SJCRH30 (cell line): ENCODE measurements around the gene GLIS2. TPM values are rescaled to one million over a fixed set of nuclear protein-coding genes. Genes with fewer than 3 reads are reported as not detected.
A peak's percentile ranks its signal among the peaks of the same experiment; 100 is the strongest.

ENCODE experiments used
- DNase-seq, 2 experiments: peaks; one replicate each; pipeline ENCODE4 v3.0.0-alpha.2; 2015 to 2020
- H3K27ac ChIP-seq: fragments of 250-450 bp; sonication (Bioruptor Pico); 2 replicates; pipeline ENCODE4 v1.5.1; 2020; ENCODE audit warnings: mild to moderate bottlenecking, moderate library complexity
- H3K27me3 ChIP-seq: fragments of 250-450 bp; sonication (Bioruptor Pico); 2 replicates; pipeline ENCODE4 v1.5.1; 2020; ENCODE audit warnings: mild to moderate bottlenecking, moderate library complexity
- H3K36me3 ChIP-seq: fragments of 250-450 bp; sonication (Bioruptor Pico); 2 replicates; pipeline ENCODE4 v1.5.1; 2020; ENCODE audit warnings: mild to moderate bottlenecking, moderate library complexity
- H3K4me1 ChIP-seq: fragments of 250-450 bp; sonication (Bioruptor Pico); 2 replicates; pipeline ENCODE4 v1.5.1; 2020; ENCODE audit warnings: mild to moderate bottlenecking, moderate library complexity
- H3K4me3 ChIP-seq: fragments of 250-450 bp; sonication (Bioruptor Pico); 2 replicates; pipeline ENCODE4 v1.5.1; 2020; ENCODE audit warnings: mild to moderate bottlenecking, moderate library complexity
- H3K9me3 ChIP-seq: fragments of 250-450 bp; sonication (Bioruptor Pico); replicated peaks from 2 replicates; pipeline ENCODE4 v1.5.1; 2020; ENCODE audit warnings: mild to moderate bottlenecking, moderate library complexity
- total RNA-seq: library from RNA; depleted of rRNA; stranded (reverse); fragments of >200 nt; shearing (Covaris generic); gene quantifications from 2 replicates; pipeline ENCODE4 v1.2.3, GENCODE V29; 2014

The GLIS2 gene
- total RNA-seq, 1 experiment from 2014 or later: 1.6 TPM

DNA sequence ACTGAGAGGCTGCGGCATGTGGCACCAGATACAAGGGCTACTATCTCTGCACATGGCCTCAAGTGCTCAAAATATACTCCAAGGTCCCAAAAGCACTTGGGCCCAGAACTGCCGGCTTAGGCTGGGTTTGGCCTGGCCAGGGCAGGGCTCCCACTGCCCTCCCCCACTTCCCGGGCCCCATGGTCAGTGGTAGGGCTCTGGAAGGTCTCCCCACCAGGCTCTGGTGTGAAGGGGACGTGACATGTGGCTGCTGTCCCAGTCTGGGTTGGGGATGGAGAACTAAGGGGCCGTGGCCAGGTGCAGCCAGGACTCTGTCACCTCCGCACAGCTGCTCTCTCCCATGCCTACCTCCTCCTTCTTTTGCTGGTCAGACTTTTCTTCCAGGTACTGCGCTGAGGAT is 41.0 kb downstream of the GLIS2 start:
- DNase-seq: no peak
- no peaks in the 10 kb centered on the region for H3K27me3 ChIP-seq
- no peaks in the 10 kb centered on the region for H3K9me3 ChIP-seq
- H3K4me1 ChIP-seq: no peaks in the 10 kb centered on the region
- H3K36me3 ChIP-seq: peaks cover 7% of the 10 kb centered on the region; the same call in 1 of the 2 replicates
- no peak overlapping the region for H3K4me3 ChIP-seq
- no peak overlapping the region for H3K27ac ChIP-seq

DNA sequence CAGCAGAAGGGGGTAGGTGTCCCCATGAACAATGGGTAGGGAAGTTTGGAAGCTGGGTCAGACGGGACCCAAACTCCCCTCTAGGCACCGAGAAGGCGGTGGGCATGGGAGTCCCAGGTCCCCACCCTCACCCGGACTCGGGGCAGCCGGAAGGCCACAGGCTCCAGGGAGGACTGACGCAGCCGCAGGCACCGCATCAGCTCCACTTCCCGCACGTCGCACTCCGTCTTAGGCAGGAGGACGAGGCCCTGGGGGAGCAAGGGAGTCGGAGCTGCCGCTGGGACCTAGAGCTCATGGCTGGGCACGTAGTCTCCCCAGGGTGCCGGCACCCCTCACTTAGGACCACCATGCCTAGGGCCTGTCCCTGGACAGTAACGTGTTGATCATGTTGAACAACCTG is 42.4 kb downstream of the GLIS2 start:
- H3K27me3 ChIP-seq: no peaks in the 10 kb centered on the region

GRCh38 chr16:4358831-4359561 is 43.1 kb downstream of the GLIS2 start:
- peak; percentile 58 to 59 for DNase-seq
- no peak overlapping the region for H3K4me3 ChIP-seq
- no peaks in the 10 kb centered on the region for H3K27me3 ChIP-seq
- H3K9me3 ChIP-seq: no peaks in the 10 kb centered on the region
- H3K4me1 ChIP-seq: no peaks in the 10 kb centered on the region
- peaks cover 7% of the 10 kb centered on the region; the same call in 1 of the 2 replicates for H3K36me3 ChIP-seq
- no peak overlapping the region for H3K27ac ChIP-seq

More for the DNA sequence above, 42.4 kb downstream of the GLIS2 start:
- no peak overlapping the region for H3K4me3 ChIP-seq
- peaks cover 7% of the 10 kb centered on the region; the same call in 1 of the 2 replicates for H3K36me3 ChIP-seq
- H3K9me3 ChIP-seq: no peaks in the 10 kb centered on the region
- no peaks in the 10 kb centered on the region for H3K4me1 ChIP-seq
- DNase-seq: no peak
- H3K27ac ChIP-seq: no peak overlapping the region

DNA sequence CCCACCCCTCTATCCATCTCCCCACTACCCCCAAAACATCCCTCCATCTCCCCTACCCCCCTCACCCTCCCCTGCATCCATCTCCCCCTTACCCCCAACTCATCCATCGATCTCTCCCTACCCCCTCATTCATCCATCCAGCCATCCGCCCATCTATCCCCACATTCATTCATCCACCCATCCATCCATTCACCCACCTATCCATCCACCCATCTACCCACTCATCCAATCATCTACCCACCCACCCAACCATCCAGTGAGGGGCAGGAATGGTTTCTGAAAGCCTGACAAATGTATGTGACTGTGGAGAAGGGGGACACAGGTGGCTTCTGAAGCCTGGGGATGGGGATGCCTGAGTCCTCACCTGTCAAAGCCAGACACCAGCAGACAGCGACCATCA is 44.0 kb downstream of the GLIS2 start:
- H3K4me3 ChIP-seq: no peak overlapping the region
- no peaks in the 10 kb centered on the region for H3K4me1 ChIP-seq
- DNase-seq: no peak
- H3K36me3 ChIP-seq: peaks cover 7% of the 10 kb centered on the region; the same call in 1 of the 2 replicates
- no peak overlapping the region for H3K27ac ChIP-seq
- H3K27me3 ChIP-seq: no peaks in the 10 kb centered on the region
- H3K9me3 ChIP-seq: no peaks in the 10 kb centered on the region

GRCh38 chr16:4360538-4361021 is 44.7 kb downstream of the GLIS2 start:
- no peak overlapping the region for H3K27ac ChIP-seq
- H3K27me3 ChIP-seq: no peaks in the 10 kb centered on the region
- no peaks in the 10 kb centered on the region for H3K4me1 ChIP-seq
- no peak overlapping the region for H3K4me3 ChIP-seq
- H3K9me3 ChIP-seq: no peaks in the 10 kb centered on the region
- DNase-seq: peak; percentile 60 to 73
- peaks cover 7% of the 10 kb centered on the region; the same call in 1 of the 2 replicates for H3K36me3 ChIP-seq

GRCh38 chr16:4361033-4361943 is 45.4 kb downstream of the GLIS2 start:
- H3K9me3 ChIP-seq: no peaks in the 10 kb centered on the region
- H3K27me3 ChIP-seq: no peaks in the 10 kb centered on the region
- H3K4me1 ChIP-seq: no peaks in the 10 kb centered on the region
- H3K36me3 ChIP-seq: peaks cover 7% of the 10 kb centered on the region; the same call in 1 of the 2 replicates
- no peak for DNase-seq
- no peak overlapping the region for H3K4me3 ChIP-seq
- no peak overlapping the region for H3K27ac ChIP-seq

GRCh38 chr16:4361944-4362311 is 46.1 kb downstream of the GLIS2 start:
- H3K27me3 ChIP-seq: no peaks in the 10 kb centered on the region
- H3K36me3 ChIP-seq: peaks cover 7% of the 10 kb centered on the region; the same call in 1 of the 2 replicates
- no peak overlapping the region for H3K4me3 ChIP-seq
- DNase-seq: no peak
- H3K4me1 ChIP-seq: no peaks in the 10 kb centered on the region
- no peak overlapping the region for H3K27ac ChIP-seq
- H3K9me3 ChIP-seq: no peaks in the 10 kb centered on the region

GRCh38 chr16:4362476-4363135 is 46.7 kb downstream of the GLIS2 start:
- Histone ChIP-seq H3K9me3 (no peaks in the 10 kb centered on the region), H3K4me1 (no peaks in the 10 kb centered on the region), H3K36me3 (peaks cover 7% of the 10 kb centered on the region; the same call in 1 of the 2 replicates), H3K4me3 (no peak overlapping the region), H3K27ac (no peak overlapping the region), H3K27me3 (no peaks in the 10 kb centered on the region)
- no peak for DNase-seq

GRCh38 chr16:4364196-4365013 is 48.5 kb downstream of the GLIS2 start:
- H3K27me3 ChIP-seq: no peaks in the 10 kb centered on the region
- H3K27ac ChIP-seq: no peak overlapping the region
- peaks cover 2% of the 10 kb centered on the region; the same call in 1 of the 2 replicates for H3K36me3 ChIP-seq
- no peaks in the 10 kb centered on the region for H3K9me3 ChIP-seq
- no peaks in the 10 kb centered on the region for H3K4me1 ChIP-seq
- no peak overlapping the region for H3K4me3 ChIP-seq
- no peak for DNase-seq

GRCh38 chr16:4365014-4365406 is 49.1 kb downstream of the GLIS2 start:
- Histone ChIP-seq H3K4me1 (peaks cover 2% of the 10 kb centered on the region), H3K36me3 (peaks cover under 1% of the 10 kb centered on the region; the same call in 1 of the 2 replicates), H3K27me3 (no peaks in the 10 kb centered on the region), H3K4me3 (no peak overlapping the region), H3K9me3 (no peaks in the 10 kb centered on the region), H3K27ac (no peak overlapping the region)
- no peak for DNase-seq

GRCh38 chr16:4365615-4366014 is 49.7 kb downstream of the GLIS2 start:
- no peak overlapping the region for H3K4me3 ChIP-seq
- H3K27ac ChIP-seq: no peak overlapping the region
- DNase-seq: no peak
- peaks cover 8% of the 10 kb centered on the region for H3K4me1 ChIP-seq
- H3K27me3 ChIP-seq: no peaks in the 10 kb centered on the region
- H3K9me3 ChIP-seq: no peaks in the 10 kb centered on the region
- no peaks in the 10 kb centered on the region; the same call in 1 of the 2 replicates for H3K36me3 ChIP-seq

- H3K4me1 ChIP-seq: peaks cover 12% of the 10 kb centered on the region
- DNase-seq: no peak
- H3K27ac ChIP-seq: no peak overlapping the region
- H3K27me3 ChIP-seq: no peaks in the 10 kb centered on the region
- no peaks in the 10 kb centered on the region; the same call in 1 of the 2 replicates for H3K36me3 ChIP-seq
- no peaks in the 10 kb centered on the region for H3K9me3 ChIP-seq
- no peak overlapping the region for H3K4me3 ChIP-seq
Observed at GRCh38 chr16:4366016-4366415, 50.1 kb downstream of the GLIS2 start.

DNA sequence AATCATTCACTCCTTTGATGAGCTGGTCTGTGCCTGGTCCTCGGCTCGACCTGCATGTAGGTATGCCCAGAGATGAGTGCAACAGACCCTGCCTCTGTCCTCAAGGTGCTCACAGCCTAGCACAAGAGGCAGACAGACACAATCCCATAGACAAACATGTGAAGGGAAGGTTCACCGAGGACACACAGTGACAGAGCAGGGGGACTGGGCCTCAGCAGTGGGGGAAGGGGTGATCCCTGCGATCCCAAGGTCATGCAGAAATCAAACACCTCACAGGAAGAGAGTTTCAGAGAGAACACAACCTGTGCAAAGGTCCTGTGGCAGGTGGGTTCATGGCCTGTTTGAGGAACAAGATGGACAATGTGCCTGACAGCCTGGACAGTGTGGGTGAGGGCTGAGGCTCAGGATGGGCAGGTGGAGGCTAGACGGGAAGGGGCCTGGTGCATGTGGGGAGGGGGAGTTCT is 51.6 kb downstream of the GLIS2 start:
- Histone ChIP-seq H3K36me3 (no peaks in the 10 kb centered on the region), H3K4me3 (no peak overlapping the region), H3K9me3 (no peaks in the 10 kb centered on the region), H3K4me1 (peaks cover 17% of the 10 kb centered on the region), H3K27ac (no peak overlapping the region), H3K27me3 (no peaks in the 10 kb centered on the region)
- DNase-seq: no peak
